WERI-Rb-1 (cell line): Measurements from ENCODE around the gene MT3.
A peak's percentile ranks its signal among the peaks of the same experiment; 100 is the strongest.

Source experiments
- DNase-seq: peaks from one replicate; pipeline ENCODE4 v3.0.0-alpha.2; 2020
- H3K27ac ChIP-seq: fragments of 250-450 bp; sonication (Bioruptor Pico); 2 replicates; pipeline ENCODE4 v1.5.1; 2020; ENCODE audit warnings: mild to moderate bottlenecking, moderate library complexity
- H3K27me3 ChIP-seq: fragments of 250-450 bp; sonication (Bioruptor Pico); 2 replicates; pipeline ENCODE4 v1.5.1; 2021; ENCODE audit warnings: mild to moderate bottlenecking, low read depth, moderate library complexity; ENCODE audit not compliant: insufficient read depth, severe bottlenecking
- H3K36me3 ChIP-seq: fragments of 250-450 bp; sonication (Bioruptor Pico); 2 replicates; pipeline ENCODE4 v1.5.1; 2020; ENCODE audit warnings: mild to moderate bottlenecking, moderate library complexity
- H3K4me3 ChIP-seq: 2 replicates; pipeline ENCODE4 v1.5.1; 2011; ENCODE audit warnings: low read depth, mild to moderate bottlenecking, control low read depth, low read length
- H3K9me3 ChIP-seq: fragments of 250-450 bp; sonication (Bioruptor Pico); 2 replicates; pipeline ENCODE4 v1.5.1; 2021; ENCODE audit warnings: mild to moderate bottlenecking, moderate library complexity; ENCODE audit not compliant: severe bottlenecking
- CTCF ChIP-seq: IDR thresholded peaks from 2 replicates; pipeline ENCODE4 v1.5.1; 2011; ENCODE audit warnings: low read depth, mild to moderate bottlenecking, control low read depth, inconsistent platforms, low read length

Gene MT3

GRCh38 chr16:56584276-56584675 lies 5.1 kb upstream of the MT3 start:
- Histone ChIP-seq H3K4me3 (no peak overlapping the region), H3K36me3 (no peaks in the 10 kb centered on the region), H3K9me3 (no peaks in the 10 kb centered on the region), H3K27ac (no peak overlapping the region), H3K27me3 (no peaks in the 10 kb centered on the region)
- no peak for TF ChIP-seq CTCF
- no peak for DNase-seq

GRCh38 chr16:56588781-56589140 lies 567 bp upstream of the MT3 start:
- no peaks in the 10 kb centered on the region for H3K27me3 ChIP-seq
- H3K27ac ChIP-seq: no peak overlapping the region
- no peaks in the 10 kb centered on the region for H3K36me3 ChIP-seq
- H3K4me3 ChIP-seq: peak overlapping the region; percentile 37
- no peaks in the 10 kb centered on the region for H3K9me3 ChIP-seq
- no peak for TF ChIP-seq CTCF
- no peak for DNase-seq

GRCh38 chr16:56591377-56592060 lies 2.2 kb downstream of the MT3 start:
- no peak overlapping the region for H3K27ac ChIP-seq
- DNase-seq: no peak
- H3K9me3 ChIP-seq: peaks cover 3% of the 10 kb centered on the region
- no peak for TF ChIP-seq CTCF
- no peaks in the 10 kb centered on the region for H3K27me3 ChIP-seq
- H3K36me3 ChIP-seq: no peaks in the 10 kb centered on the region
- H3K4me3 ChIP-seq: no peak overlapping the region

- no peak overlapping the region for H3K27ac ChIP-seq
- TF ChIP-seq CTCF: no peak
- no peak overlapping the region for H3K4me3 ChIP-seq
- H3K36me3 ChIP-seq: no peaks in the 10 kb centered on the region
- DNase-seq: no peak
- no peaks in the 10 kb centered on the region for H3K27me3 ChIP-seq
- H3K9me3 ChIP-seq: peaks cover 3% of the 10 kb centered on the region
These were observed 4.4 kb downstream of the MT3 start for GRCh38 chr16:56593573-56594291.

GRCh38 chr16:56594292-56594619 lies 4.9 kb downstream of the MT3 start:
- no peak for DNase-seq
- no peaks in the 10 kb centered on the region for H3K36me3 ChIP-seq
- peaks cover 3% of the 10 kb centered on the region for H3K9me3 ChIP-seq
- no peak for TF ChIP-seq CTCF
- no peak overlapping the region for H3K27ac ChIP-seq
- no peaks in the 10 kb centered on the region for H3K27me3 ChIP-seq
- H3K4me3 ChIP-seq: no peak overlapping the region

- H3K36me3 ChIP-seq: no peaks in the 10 kb centered on the region
- DNase-seq: peak; percentile 60
- TF ChIP-seq CTCF: peak; percentile 65
- H3K27ac ChIP-seq: no peak overlapping the region
- no peaks in the 10 kb centered on the region for H3K9me3 ChIP-seq
- H3K4me3 ChIP-seq: no peak overlapping the region
- H3K27me3 ChIP-seq: no peaks in the 10 kb centered on the region
These were observed 11.2 kb downstream of the MT3 start for GRCh38 chr16:56600398-56600999.
